Keratinocyte (primary cell): ENCODE results near the gene ITIH3. TPM values are rescaled to one million over a fixed set of nuclear protein-coding genes. Genes with fewer than 3 reads are reported as not detected.

ENCODE experiments used
- DNase-seq: peaks from one replicate; pipeline ENCODE4 v3.0.0-alpha.2; 2011; ENCODE audit warnings: low read depth, missing footprints, low spot score
- FAIRE-seq: peaks from 2 replicates; lab custom pipeline; 2011; peaks lifted over from hg19 to GRCh38; lab: Jason Lieb, UNC
- H2AFZ ChIP-seq: 2 replicates; pipeline ENCODE4 v1.6.0; 2012; ENCODE audit warnings: low read length, control low read depth, inconsistent platforms; ENCODE audit not compliant: control insufficient read depth
- H3K27ac ChIP-seq: 2 replicates; pipeline ENCODE4 v1.5.1; 2011; ENCODE audit warnings: low read length; ENCODE audit not compliant: control insufficient read depth, insufficient read depth
- H3K27me3 ChIP-seq: 3 replicates; pipeline ENCODE4 v1.6.0; 2011; ENCODE audit warnings: low read length; ENCODE audit not compliant: control insufficient read depth, insufficient read depth; ENCODE audit errors: extremely low read depth
- H3K36me3 ChIP-seq, 2 experiments: 2 replicates in 1 of 2; 3 replicates in 1 of 2; pipeline ENCODE4 v1.5.1; 2011; ENCODE audit warnings: low read length in 2 of 2, mild to moderate bottlenecking in 1 of 2; ENCODE audit not compliant: control insufficient read depth in 2 of 2, insufficient read depth in 2 of 2; ENCODE audit errors: extremely low read depth in 1 of 2
- H3K4me1 ChIP-seq: 3 replicates; pipeline ENCODE4 v1.5.1; 2011; ENCODE audit warnings: low read length; ENCODE audit not compliant: control insufficient read depth, insufficient read depth; ENCODE audit errors: extremely low read depth
- H3K4me2 ChIP-seq: 3 replicates; pipeline ENCODE4 v1.6.0; 2011; ENCODE audit warnings: low read depth, low read length; ENCODE audit not compliant: control insufficient read depth, insufficient read depth; ENCODE audit errors: extremely low read depth
- H3K4me3 ChIP-seq, 3 experiments: fragments of 200-600 bp in 1 of 3; sonication (generic) in 1 of 3; 2 replicates in 2 of 3; 3 replicates in 1 of 3; pipeline ENCODE4 v1.5.1; 2011 to 2016; ENCODE audit warnings: low read length in 3 of 3, mild to moderate bottlenecking in 3 of 3, control low read depth in 2 of 3, inconsistent platforms in 1 of 3, low read depth in 1 of 3, mixed read lengths in 1 of 3, mixed run types in 1 of 3, moderate library complexity in 1 of 3; ENCODE audit not compliant: control insufficient read depth in 2 of 3, insufficient read depth in 2 of 3; ENCODE audit errors: extremely low read depth in 1 of 3
- H3K79me2 ChIP-seq: 2 replicates; pipeline ENCODE4 v1.6.0; 2012; ENCODE audit warnings: low read length; ENCODE audit not compliant: control insufficient read depth, insufficient read depth
- H3K9ac ChIP-seq: 3 replicates; pipeline ENCODE4 v1.6.0; 2011; ENCODE audit warnings: low read length; ENCODE audit not compliant: control insufficient read depth, insufficient read depth; ENCODE audit errors: extremely low read depth
- H3K9me1 ChIP-seq: 3 replicates; pipeline ENCODE4 v1.6.0; 2011; ENCODE audit warnings: low read length; ENCODE audit not compliant: control insufficient read depth, insufficient read depth; ENCODE audit errors: extremely low read depth
- H3K9me3 ChIP-seq: 2 replicates; pipeline ENCODE4 v1.5.1; 2012; ENCODE audit warnings: low read depth, low read length; ENCODE audit not compliant: control insufficient read depth
- H4K20me1 ChIP-seq: 3 replicates; pipeline ENCODE4 v1.6.0; 2011; ENCODE audit warnings: low read length; ENCODE audit not compliant: control insufficient read depth, insufficient read depth; ENCODE audit errors: extremely low read depth
- EZH2 ChIP-seq: IDR thresholded peaks from one replicate; pipeline ENCODE4 v1.6.1; 2012; ENCODE audit warnings: inconsistent platforms, mild to moderate bottlenecking, low read length, moderate library complexity
- dilution Hi-C: fragments of 300-500 bp; cut with MboI; formaldehyde crosslinking; loops from one replicate; pipeline ENCODE4 v1.7.0; 2020; ENCODE audit warnings: low sequenced_read_pairs; ENCODE audit not compliant: extremely low pct_ligation_motif_present
- polyA plus RNA-seq, 5 experiments: library from polyadenylated mRNA; depleted of rRNA in 3 of 5; stranded (reverse) in 3 of 5; stranded (forward) in 1 of 5; unstranded in 1 of 5; fragments of >200 nt; gene quantifications; 1 replicate in 1 of 5; 2 replicates in 3 of 5; 3 replicates in 1 of 5; pipeline versions ENCODE4 v1.2.1 to v1.2.3, GENCODE V29; 2011 to 2012; ENCODE audit warnings: missing spikeins in 2 of 5, low read depth in 1 of 5, low replicate concordance in 1 of 5
- TF ChIP-seq, protein P1 (sequence below), 3 experiments: IDR thresholded peaks in 1 of 3; conservative IDR thresholded peaks in 1 of 3; optimal IDR thresholded peaks in 1 of 3; 2 replicates in 2 of 3; 3 replicates in 1 of 3; pipeline versions ENCODE3 to v1.5.1; 2011; ENCODE audit warnings: low read length in 3 of 3, mild to moderate bottlenecking in 3 of 3, moderate library complexity in 2 of 3, control low read depth in 1 of 3, inconsistent platforms in 1 of 3; ENCODE audit not compliant: insufficient read depth in 2 of 3; ENCODE audit errors: extremely low read depth in 1 of 3

ITIH3 gene
- polyA plus RNA-seq, 1 donor (not counting 4 experiments of a cell fraction or from before 2014, with no cell fraction given): not detected

GRCh38 chr3:52817860-52818259, 23.3 kb downstream of the ITIH3 start:
- H3K4me2 ChIP-seq: no peak overlapping the region
- TF ChIP-seq EZH2: no peak
- TF ChIP-seq, protein P1, sequence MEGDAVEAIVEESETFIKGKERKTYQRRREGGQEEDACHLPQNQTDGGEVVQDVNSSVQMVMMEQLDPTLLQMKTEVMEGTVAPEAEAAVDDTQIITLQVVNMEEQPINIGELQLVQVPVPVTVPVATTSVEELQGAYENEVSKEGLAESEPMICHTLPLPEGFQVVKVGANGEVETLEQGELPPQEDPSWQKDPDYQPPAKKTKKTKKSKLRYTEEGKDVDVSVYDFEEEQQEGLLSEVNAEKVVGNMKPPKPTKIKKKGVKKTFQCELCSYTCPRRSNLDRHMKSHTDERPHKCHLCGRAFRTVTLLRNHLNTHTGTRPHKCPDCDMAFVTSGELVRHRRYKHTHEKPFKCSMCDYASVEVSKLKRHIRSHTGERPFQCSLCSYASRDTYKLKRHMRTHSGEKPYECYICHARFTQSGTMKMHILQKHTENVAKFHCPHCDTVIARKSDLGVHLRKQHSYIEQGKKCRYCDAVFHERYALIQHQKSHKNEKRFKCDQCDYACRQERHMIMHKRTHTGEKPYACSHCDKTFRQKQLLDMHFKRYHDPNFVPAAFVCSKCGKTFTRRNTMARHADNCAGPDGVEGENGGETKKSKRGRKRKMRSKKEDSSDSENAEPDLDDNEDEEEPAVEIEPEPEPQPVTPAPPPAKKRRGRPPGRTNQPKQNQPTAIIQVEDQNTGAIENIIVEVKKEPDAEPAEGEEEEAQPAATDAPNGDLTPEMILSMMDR (optimal IDR thresholded peaks at IDR 0.05 in 1 of 3, IDR thresholded peaks at IDR 0.05 in 1 of 3, conservative IDR thresholded peaks at IDR 0.05 in 1 of 3; ENCODE audit: extremely low read depth in 1 of 3, insufficient read depth in 2 of 3, low read length in 3 of 3): no peak
- no peaks in the 10 kb centered on the region for H3K9me1 ChIP-seq
- no peaks in the 10 kb centered on the region for H3K9me3 ChIP-seq
- DNase-seq (no peak), FAIRE-seq (no peak)
- H3K9ac ChIP-seq: no peak overlapping the region
- H4K20me1 ChIP-seq: no peaks in the 10 kb centered on the region
- no peaks in the 10 kb centered on the region for H3K79me2 ChIP-seq
- dilution Hi-C loops: no loop called here
- no peak overlapping the region for H2AFZ ChIP-seq
- H3K4me3 ChIP-seq: no peak overlapping the region
- no peaks in the 10 kb centered on the region for H3K4me1 ChIP-seq
- H3K27me3 ChIP-seq: no peaks in the 10 kb centered on the region
- H3K27ac ChIP-seq: no peak overlapping the region
- no peaks in the 10 kb centered on the region for H3K36me3 ChIP-seq

DNA sequence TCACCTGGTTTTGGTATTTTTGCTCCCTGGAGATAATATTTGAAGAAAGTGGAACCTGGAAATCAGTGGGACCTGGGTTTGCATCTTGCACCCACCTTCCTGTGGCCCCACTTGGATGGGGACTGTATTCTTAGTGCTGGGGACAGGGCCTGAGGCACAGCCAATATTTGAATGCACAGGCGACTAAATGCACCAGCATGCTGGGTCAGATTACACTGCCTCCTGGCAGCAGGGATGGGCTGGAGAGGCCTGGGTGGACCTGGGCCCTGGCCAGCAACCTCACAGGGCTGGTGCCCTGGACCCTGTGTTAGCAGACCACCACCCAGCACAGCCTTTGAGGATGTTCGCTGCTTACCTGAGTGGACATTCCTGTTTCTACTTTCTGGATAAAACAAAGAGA, 25.3 kb downstream of the ITIH3 start:
- Histone ChIP-seq H4K20me1 (no peaks in the 10 kb centered on the region), H2AFZ (no peak overlapping the region), H3K27ac (no peak overlapping the region), H3K9me3 (no peaks in the 10 kb centered on the region), H3K79me2 (no peaks in the 10 kb centered on the region), H3K36me3 (no peaks in the 10 kb centered on the region), H3K9ac (no peak overlapping the region), H3K4me3 (no peak overlapping the region), H3K9me1 (no peaks in the 10 kb centered on the region), H3K4me2 (no peak overlapping the region), H3K27me3 (no peaks in the 10 kb centered on the region), H3K4me1 (no peaks in the 10 kb centered on the region)
- no peak for DNase-seq
- dilution Hi-C loops: no loop called here
- no peak for TF ChIP-seq EZH2
- TF ChIP-seq, protein P1 (optimal IDR thresholded peaks at IDR 0.05 in 1 of 3, IDR thresholded peaks at IDR 0.05 in 1 of 3, conservative IDR thresholded peaks at IDR 0.05 in 1 of 3; ENCODE audit: extremely low read depth in 1 of 3, insufficient read depth in 2 of 3, low read length in 3 of 3): no peak
- no peak for FAIRE-seq
